ENCODE measurements around the gene MASP2.
A peak's percentile ranks its signal among the peaks of the same experiment; 100 is the strongest.
"Not testable (repeated sequence)": the region's sequence is repeated elsewhere in the genome, so short reads cannot be mapped to it uniquely, and the experiment has no call there.

The MASP2 gene

DNA sequence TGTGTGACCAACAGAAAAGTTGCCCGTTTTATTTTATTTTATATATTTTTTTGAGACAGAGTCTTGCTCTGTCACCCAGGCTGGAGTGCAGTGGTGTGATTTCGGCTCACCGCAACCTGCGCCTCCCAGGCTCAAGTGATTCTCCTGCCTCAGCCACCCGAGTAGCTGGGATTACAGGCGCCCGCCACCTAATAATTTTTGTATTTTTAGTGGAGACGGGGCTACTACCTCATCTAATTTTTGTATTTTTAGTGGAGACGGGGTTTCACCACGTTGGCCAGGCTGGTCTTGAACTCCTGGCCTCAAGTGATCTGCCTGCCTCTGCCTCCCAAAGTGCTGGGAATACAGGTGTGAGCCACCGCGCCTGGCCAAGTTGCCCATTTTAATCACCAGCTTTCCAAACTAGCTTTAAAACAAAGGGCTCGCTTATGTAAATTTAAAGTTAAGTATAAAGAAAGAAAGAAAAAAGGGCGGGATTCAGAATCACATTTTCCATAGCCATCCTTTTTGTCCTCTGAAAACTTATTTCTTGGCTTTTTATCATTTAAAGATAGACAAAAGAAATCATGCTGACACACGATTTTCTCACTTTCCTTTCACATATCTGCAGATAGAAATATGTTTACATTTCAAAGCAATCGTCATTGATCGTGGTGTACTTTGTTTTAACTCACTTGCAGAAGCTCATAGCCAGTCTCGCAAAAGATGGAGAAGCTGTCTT is 9.9 kb downstream of the MASP2 start:
- DNase-seq, result not testable (repeated sequence)

DNA sequence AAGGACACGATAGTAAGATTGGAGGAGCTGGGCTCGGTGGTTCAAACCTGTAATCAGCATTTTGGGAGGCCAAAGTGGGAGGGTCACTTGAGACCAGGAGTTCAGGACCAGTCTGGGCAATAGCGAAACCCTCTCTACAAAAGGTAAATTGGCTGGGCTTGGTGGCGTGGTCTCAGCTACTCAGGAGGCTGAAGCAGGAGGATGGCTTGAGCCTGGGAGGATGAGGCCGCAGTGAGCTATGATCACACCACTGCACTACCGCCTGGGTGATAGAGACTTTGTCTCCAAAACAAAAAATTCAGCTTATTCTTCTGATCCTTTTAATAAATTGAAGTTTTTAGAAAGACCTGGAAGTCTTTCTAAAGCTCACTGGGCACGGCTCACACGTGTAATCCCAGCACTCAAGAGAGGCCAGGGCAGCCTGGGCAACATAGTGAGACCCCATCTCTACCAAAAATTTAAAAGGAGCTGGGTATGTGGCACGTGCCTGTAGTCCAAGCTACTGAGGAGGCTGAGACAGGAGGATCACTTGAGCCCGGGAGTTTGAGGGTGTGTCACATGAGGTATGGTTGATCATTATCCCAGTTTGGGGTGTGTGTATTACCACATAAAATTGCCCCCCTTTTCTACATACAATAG is 15.3 kb downstream of the MASP2 start:
- no peak for DNase-seq

DNA sequence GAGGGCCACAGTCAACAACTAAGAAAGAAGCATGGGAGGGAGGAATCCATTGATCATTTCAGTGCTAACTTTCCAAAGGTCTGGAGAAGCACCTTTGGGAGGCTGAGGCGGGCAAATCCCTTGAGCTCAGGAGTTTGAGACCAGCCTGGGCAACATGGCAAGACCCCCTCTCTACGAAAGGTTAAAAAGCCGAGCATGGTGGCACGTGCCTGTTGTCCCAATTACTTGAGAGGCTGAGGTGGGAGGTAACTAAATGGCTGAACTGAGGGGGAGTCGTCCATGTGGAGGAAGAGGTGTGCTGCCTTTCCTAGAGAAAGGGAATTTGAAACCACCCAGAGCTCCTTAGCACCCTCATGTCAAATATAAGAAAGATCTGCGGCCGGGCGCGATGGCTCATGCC is 16.2 kb downstream of the MASP2 start:
- DNase-seq, result no peak

- no peak for DNase-seq
Measured at GRCh38 chr1:11028018-11028417, 19.0 kb downstream of the MASP2 start.

DNA sequence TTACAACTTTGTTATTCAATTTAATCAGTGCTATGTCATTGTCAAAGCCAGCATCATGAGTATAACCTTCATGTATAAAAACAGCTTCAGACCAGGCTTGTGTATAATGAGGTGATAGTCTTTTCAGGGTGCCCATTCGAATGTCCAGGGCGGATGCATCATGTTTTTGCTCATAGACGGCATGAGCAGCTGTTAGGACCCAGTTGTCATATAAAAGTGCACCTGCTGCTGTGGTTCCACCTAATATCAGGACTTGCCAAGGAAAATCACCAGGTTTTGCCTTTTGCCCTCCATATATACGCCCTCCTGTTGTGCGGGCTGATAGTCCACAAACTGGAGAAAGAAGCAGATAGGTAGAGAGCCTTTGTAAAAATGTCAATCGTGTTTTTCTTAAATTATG is 19.7 kb downstream of the MASP2 start:
- DNase-seq, result no peak

DNA sequence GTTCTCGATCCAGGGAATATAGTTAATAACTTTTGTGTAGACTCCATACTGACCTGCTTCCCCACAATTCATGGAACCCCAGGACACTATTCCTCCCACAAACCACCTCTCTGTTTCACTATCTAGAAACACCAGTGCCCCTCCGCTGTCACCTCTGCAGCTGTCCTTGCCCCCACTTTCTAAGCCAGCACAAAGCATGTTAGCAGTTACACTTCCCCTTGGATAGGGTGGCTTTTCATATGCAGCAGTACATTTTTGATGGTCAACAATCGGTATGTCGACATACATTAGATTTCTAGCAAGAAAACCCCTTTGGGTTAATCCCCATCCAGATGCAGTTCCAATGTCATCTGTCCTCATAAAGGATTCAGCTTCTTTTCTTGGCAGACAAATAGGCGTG is 20.1 kb downstream of the MASP2 start:
- no peak for DNase-seq

DNA sequence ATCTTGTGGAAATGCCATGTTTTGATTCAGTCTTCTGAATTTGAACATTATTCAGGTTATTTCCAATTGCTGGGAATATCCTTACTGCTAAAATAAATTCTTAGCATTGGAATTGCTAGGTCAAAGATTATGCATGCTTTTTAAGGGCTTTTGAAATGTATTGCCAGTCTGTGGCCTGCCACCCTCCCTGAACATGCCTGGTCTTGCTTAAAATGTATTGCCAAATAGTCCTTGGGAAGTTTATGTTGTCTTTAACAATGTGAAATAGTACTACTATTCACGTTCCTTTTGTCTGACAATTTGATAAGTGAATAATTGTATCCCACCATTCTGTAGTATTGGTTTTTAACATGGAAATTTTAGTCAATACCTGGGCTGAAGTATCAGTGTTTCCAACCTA is 21.0 kb downstream of the MASP2 start:
- no peak for DNase-seq

GRCh38 chr1:11025618-11026017 is 21.4 kb downstream of the MASP2 start:
- no peak for DNase-seq

GRCh38 chr1:11024874-11025203 is 22.2 kb downstream of the MASP2 start:
- DNase-seq, result no peak

GRCh38 chr1:11024154-11024873 is 22.7 kb downstream of the MASP2 start:
- DNase-seq, result no peak

- DNase-seq, result no peak
Measured at GRCh38 chr1:11023201-11023600, 23.8 kb downstream of the MASP2 start.

- no peak for DNase-seq
Measured at GRCh38 chr1:11019971-11020370, 27.1 kb downstream of the MASP2 start.

- not testable (repeated sequence) for DNase-seq
Measured at GRCh38 chr1:11019358-11019757, 27.7 kb downstream of the MASP2 start.

DNA sequence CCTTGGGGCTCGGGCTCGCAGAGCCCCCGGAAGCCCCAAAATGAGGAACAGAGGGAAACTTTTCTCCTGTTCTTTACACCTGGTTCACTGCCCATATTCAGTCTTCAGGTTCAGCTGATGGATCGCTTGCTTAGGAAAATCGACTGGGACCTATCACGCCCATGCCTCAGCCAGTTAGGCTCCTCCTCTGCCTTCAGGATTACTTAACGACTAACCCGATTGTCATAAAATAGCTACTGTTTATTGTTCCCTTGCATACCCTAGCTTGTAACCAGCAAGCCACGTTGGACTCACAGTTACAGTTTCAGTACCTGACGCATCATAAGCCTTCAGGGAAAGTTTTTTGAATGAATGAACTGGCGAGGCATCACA is 33.9 kb downstream of the MASP2 start:
- DNase-seq, result no peak

DNA sequence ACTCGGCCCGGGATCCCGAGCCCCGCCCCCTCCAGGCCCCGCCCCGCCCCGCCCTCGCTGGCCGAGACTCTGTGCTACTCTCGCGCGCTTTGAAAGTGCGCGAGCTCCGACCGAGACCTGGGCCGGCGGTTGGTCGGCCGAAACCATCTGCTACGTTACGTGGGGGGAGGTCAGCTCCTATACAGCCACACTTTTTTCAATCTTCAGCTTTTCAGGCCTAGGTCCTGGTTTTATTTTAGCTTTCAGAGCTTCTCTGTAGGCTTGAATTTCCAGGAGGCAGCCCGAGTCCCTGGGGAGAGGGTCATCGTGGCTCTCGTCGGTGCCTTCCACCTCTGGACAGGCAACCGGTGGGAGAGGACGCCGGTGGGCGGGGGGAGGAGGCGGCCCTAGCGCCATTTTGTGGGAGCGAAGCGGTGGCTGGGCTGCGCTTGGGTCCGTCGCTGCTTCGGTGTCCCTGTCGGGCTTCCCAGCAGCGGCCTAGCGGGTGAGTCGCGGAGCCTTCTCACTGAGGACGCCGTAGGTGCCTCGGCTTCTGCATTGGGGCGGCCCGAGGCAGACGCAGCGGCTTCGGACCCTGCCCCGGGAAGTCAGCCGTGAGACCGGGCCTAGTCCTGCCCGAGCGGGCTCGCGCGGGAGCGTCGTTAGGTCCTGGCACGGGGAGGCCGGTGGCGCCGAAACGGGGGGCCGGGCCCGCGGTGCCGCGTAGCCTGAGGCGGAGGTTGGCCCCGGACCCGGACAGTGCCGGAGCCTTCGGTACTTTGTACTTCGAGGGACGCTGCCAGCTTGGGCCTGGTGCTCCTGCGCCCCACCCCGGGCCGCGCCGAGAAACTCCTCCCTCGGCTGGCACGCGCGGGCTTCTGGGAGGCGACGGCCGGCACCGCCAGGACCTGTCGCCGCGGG is 34.5 kb downstream of the MASP2 start, which contains the start of gene TARDBP:
TARDBP (plus strand) TSS at position 395 of the 900 bp plus-strand sequence. CDS start 1,074 bp downstream, outside the sequence.
- peak; percentile 95 for DNase-seq

GRCh38 chr1:11000526-11000925 is 46.5 kb downstream of the MASP2 start:
- DNase-seq, result no peak

- no peak for DNase-seq
Measured at GRCh38 chr1:10996100-10996499, 50.9 kb downstream of the MASP2 start.

DNA sequence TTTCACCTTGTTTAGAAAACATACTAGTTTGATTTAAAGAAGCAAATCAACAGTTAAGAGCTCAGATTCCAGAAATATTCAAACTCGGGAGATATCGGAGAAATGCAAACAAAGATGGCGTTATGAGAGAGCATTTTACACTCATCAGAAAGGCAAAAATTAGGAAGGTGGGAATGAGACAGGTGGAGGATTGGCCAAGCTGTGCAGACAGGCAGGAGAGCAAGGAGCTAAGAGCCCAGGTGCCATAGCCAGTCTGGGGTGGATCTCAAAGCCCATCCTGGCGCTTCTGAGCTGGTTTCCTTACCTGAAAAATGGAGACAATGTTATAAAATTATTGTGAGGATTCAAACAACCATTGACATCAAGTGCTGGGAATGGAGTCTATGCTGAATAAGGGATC is 54.2 kb downstream of the MASP2 start:
- no peak for DNase-seq

DNA sequence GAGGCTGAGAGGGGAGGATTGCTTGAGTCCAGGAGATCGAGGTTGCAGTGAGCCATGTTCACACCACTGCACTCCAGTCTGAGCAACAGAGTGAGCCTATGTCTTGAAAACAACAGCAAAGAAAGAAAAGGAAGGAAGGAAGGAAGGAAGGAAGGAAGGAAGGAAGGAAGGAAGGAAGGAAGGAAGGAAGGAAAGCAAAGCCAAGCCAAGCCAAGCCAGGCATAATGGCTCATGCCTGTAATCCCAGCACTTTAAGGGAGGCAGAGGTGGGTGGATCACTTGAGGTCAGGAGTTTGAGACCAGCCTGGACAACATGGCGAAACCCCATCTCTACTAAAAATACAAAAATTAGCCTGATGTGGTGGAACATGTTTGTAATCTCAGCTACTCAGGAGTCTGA is 55.0 kb downstream of the MASP2 start:
- not testable (repeated sequence) for DNase-seq

DNA sequence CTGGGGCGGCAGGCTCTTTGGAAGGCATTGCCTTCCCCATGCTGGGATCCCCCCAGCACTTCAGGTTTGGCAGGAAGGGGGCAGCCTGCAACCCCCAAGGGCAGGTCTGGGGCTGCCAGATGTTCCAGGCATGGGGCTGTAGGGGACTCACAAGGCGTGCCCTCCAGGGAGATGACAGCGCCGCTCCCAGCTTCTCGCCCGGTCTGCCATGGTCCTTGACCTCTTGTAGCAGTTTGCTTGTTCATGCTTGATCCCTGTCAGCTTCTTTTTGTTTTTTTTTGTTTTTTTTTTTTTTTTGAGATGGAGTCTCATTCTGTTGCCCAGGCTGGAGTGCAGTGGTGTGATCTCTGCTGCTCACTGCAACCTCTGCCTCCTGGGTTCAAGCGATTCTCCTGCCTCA is 56.2 kb downstream of the MASP2 start:
- DNase-seq, result no peak

DNA sequence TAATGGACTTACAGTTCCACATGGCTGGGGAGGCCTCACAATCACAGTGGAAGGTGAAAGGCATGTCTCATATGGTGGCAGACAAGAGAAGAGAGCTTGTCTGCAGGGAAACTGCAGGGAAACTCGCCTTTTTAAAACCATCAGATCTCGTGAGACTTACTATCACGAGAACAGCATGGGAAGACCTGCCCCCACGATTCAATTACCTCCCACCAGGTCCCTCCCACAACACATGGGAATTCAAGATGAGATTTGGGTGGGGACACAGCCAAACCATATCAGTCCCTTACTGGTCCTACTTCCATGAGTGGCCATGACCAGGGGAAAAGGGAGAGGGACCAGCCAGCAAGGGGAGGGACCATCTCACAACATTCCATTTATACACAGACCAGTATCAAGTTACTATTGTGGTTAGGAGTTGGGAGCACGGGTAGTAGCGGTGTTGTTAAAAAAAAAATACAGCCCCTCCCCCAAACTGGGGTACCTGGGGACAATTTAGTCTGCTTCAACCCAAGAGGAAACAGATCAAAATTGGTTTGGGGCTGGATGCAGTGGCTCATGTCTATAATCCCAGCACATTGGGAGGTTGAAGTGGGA is 57.0 kb downstream of the MASP2 start:
- not testable (repeated sequence) for DNase-seq

- no peak for DNase-seq
Measured at GRCh38 chr1:10989095-10989494, 57.9 kb downstream of the MASP2 start.
